CMK (cell line): ENCODE measurements around the gene INPP5A.
"Not testable (repeated sequence)": the region's sequence is repeated elsewhere in the genome, so short reads cannot be mapped to it uniquely, and the experiment has no call there.

Experiments
- DNase-seq: peaks from one replicate; pipeline ENCODE4 v3.0.0-alpha.2; 2010; ENCODE audit warnings: low read depth

INPP5A gene

DNA sequence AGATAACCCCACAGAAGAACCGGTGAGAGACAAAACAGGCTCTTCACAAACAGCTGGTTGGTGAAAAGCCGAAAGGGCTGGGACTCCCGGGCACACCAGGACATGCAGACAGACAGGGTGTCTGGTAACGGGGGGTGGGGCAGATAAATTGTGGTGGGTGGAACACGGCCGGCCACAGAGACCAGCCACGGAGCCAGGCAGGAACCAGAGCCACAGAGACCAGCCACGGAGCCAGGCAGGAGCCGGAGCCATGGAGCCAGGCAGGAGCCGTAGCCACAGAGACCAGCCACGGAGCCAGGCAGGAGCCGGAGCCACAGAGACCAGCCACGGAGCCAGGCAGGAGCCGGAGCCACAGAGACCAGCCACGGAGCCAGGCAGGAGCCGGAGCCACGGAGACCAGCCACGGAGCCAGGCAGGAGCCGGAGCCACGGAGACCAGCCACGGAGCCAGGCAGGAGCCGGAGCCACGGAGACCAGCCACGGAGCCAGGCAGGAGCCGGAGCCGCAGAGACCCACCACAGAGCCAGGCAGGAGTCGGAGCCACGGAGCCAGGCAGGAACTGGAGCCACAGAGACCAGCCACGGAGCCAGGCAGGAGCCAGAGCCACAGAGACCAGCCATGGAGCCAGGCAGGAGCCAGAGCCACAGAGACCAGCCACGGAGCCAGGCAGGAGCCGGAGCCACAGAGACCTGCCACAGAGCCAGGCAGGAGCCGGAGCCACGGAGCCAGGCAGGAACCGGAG is 288.4 kb downstream of the INPP5A start:
- DNase-seq: not testable (repeated sequence)

DNA sequence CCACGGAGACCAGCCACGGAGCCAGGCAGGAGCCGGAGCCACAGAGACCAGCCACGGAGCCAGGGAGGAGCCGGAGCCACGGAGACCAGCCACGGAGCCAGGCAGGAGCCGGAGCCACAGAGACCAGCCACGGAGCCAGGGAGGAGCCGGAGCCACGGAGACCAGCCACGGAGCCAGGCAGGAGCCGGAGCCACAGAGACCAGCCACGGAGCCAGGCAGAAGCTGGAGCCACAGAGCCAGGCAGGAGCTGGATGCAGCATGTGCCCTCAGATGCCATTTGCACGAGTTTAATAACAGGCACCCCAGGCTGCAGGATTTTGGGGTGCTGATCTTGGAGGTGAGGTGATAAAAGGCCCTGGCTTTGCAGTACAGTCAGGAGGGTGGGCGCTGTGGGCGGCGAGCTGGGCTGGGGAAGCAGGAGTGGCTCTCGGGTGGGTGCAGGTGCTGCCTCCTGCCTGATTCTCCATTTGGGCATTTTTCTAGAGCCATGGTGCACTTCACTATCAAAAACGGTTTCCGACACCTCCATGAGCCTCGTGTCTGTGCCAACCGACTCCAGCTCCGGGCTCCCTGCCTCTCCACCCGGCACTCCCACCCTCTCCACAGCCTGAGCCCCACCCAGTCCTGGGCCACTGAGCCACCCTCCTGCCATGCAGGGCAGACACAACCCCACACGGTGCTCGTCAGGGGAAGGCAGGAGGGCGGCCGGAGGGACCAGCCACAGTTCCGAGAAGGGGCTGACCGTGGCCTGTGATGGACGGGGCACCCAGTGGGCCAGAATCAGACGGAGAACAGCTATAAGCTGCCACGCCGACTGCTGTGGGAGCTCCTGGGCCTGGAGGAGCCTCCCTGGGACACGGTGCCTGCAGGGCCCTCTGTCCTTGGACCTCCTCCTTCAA is 289.2 kb downstream of the INPP5A start:
- no peak for DNase-seq

DNA sequence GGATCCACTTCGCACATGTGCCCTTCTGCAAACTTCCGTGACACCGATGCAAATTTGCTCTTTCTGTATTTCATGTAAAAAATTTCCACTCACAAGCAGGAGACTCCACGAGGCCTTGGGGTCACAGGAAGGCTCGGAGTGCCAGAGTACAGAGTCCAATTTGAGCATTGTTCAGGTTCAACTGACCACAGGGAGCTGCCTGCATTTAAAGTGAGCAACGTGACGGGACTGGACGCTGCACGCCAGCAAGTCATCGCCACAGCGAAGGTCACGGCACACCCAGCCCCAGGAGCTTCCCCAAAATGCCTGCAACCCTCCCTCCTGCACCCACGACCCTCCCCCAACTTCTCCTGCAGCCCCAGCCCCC is 289.8 kb downstream of the INPP5A start:
- DNase-seq: no peak

DNA sequence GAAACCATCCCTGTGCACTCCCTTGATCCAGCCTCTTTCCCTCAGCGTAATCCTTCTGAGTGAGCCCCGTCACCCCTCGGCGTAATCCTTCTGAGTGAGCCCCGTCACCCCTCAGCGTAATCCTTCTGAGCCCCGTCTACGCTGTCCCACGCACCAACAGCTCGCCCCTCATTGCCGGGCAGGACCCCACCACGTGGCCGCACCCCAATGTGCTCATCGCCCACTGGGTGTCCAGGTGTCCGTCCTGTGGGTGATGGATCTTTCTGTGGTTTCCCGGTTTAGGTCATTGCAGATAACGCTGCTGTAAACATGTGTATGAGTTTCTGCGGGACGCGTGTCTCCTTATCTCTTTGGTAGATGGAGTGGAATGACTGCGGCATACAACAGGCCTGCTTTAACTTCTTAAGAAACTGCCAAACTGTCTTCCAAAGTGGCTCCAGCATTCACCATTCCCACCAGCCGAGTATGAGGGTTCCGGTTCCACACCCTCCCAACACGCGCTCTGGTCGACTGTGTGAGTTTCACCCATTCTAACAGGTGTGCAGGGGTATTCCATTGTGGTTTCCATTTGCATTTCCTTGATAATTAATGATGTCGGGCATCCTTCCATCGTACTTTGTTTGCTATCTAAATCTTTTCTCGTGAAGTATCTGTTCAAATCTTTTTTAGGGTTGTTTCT is 290.4 kb downstream of the INPP5A start:
- no peak for DNase-seq

- DNase-seq: no peak
Observed at GRCh38 chr10:132828681-132829080, 291.1 kb downstream of the INPP5A start.

DNA sequence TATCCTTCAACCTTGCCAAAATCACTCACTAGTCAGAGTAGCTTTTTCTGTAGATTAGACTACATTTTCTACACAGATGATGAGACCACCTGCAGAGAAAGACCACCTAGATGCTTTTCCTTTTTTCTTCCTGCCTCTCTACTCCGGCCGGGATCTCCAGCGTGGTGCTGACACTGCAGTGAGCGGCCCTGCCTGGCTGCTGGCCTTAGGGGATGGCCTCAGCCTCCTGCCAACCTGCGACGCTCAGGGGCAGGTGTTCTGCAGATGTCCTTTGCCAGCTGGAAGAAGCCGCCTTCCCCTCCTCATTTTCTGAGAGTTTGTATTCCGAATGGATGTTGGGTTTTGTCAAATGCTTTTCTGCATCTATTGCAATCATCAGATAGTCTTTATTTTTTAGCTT is 291.8 kb downstream of the INPP5A start:
- no peak for DNase-seq

DNA sequence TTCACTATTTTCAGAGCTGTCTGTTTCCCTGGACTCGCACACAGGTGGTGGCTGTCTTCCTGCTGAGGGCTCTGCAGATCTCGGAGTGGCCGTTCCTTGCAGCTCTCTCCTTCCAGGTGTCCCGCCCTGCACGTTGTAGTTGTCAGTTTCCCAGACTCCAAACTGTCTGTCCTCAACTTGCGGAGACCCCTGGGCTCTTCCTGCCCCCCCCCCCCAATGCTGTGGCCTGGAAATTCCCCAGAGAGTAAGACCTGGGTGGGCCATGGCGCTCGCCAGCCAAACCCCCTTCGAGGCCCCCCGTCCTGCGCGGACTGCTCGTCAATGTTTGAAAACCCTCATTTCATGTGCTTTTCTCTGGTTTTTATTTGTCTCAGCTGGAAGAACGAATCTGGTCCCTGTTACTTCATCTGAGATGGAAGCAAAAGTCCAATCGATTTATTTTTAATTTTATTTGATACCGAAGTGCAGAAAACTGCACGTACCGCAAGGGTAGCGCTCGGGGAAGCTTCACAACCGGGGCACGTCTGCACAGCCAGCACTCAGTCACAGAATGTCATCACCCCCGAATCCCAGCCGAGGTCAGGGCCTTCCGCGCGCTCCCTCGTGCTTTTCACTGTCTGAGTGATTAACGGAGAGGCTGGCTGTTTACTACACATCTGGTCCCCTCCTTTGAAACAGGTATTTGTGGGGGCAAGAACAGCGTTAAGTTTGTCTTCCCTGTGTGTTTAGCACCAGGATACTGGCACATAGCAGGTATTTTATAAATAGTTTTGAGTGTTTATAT is 294.8 kb downstream of the INPP5A start:
- DNase-seq: no peak
